HepG2 (cell line): ENCODE measurements around the gene FNDC3B. TPM values are rescaled to one million over a fixed set of nuclear protein-coding genes. Genes with fewer than 3 reads are reported as not detected.

Source experiments
- BRCA1 ChIP-seq: sonication (generic); formaldehyde crosslinking; IDR thresholded peaks from 2 replicates; pipeline ENCODE4 v1.4.0; 2020; ENCODE audit warnings: missing genetic modification reagents
- CHD4 ChIP-seq: fragments of 200-600 bp; sonication (generic); IDR thresholded peaks from 2 replicates; pipeline ENCODE4 v1.7.0; 2017; ENCODE audit warnings: mild to moderate bottlenecking, low read length, borderline replicate concordance
- GATAD2A ChIP-seq: IDR thresholded peaks from 2 replicates; pipeline ENCODE4 v1.6.1; 2016
- HDAC1 ChIP-seq: sonication (generic); formaldehyde crosslinking; IDR thresholded peaks from 2 replicates; pipeline ENCODE4 v1.5.1; 2020; ENCODE audit warnings: mild to moderate bottlenecking, missing genetic modification reagents
- HNRNPK ChIP-seq: fragments of 200-400 bp; formaldehyde crosslinking; IDR thresholded peaks from 2 replicates; pipeline ENCODE4 v1.6.1; 2018; ENCODE audit warnings: low read length, low read depth, moderate library complexity, mild to moderate bottlenecking; ENCODE audit not compliant: poor library complexity, severe bottlenecking
- NFIC ChIP-seq: IDR thresholded peaks from 2 replicates; pipeline ENCODE4 v1.6.1; 2012; ENCODE audit warnings: mild to moderate bottlenecking, low read length, inconsistent platforms
- ONECUT2 ChIP-seq: sonication (generic); formaldehyde crosslinking; IDR thresholded peaks from 2 replicates; pipeline ENCODE4 v1.4.0; 2020; ENCODE audit warnings: missing genetic modification reagents
- REPIN1 ChIP-seq: sonication (generic); formaldehyde crosslinking; IDR thresholded peaks from 2 replicates; pipeline ENCODE4 v1.8.0; 2022; ENCODE audit warnings: missing genetic modification reagents, low read depth, mild to moderate bottlenecking, borderline replicate concordance
- RXRB ChIP-seq: IDR thresholded peaks from 2 replicates; pipeline ENCODE4 v1.6.1; 2016; ENCODE audit warnings: borderline replicate concordance, missing genetic modification reagents, missing compliant biosample characterization
- SATB2 ChIP-seq: sonication (generic); formaldehyde crosslinking; IDR thresholded peaks from 2 replicates; pipeline ENCODE4 v1.5.0; 2020; ENCODE audit warnings: missing genetic modification reagents
- SMAD9 ChIP-seq: sonication (generic); formaldehyde crosslinking; IDR thresholded peaks from 2 replicates; pipeline ENCODE4 v1.5.1; 2020; ENCODE audit warnings: mild to moderate bottlenecking, missing genetic modification reagents
- SNRNP70 ChIP-seq: fragments of 200-400 bp; formaldehyde crosslinking; IDR thresholded peaks from 2 replicates; pipeline ENCODE4 v1.6.1; 2017; ENCODE audit warnings: mild to moderate bottlenecking, low read depth, low read length, moderate library complexity
- SUZ12 ChIP-seq: fragments of 150-350 bp; IDR thresholded peaks from 2 replicates; pipeline ENCODE4 v1.6.1; 2014; ENCODE audit warnings: low read depth, low read length
- YY1 ChIP-seq: IDR thresholded peaks from 2 replicates; pipeline ENCODE4 v1.6.1; 2011; ENCODE audit warnings: low read length, low read depth, moderate library complexity, mild to moderate bottlenecking; ENCODE audit not compliant: insufficient read depth, insufficient replicate concordance
- ZNF274 ChIP-seq: sonication (generic); formaldehyde crosslinking; IDR thresholded peaks from 2 replicates; pipeline ENCODE4 v1.5.1; 2020; ENCODE audit warnings: mild to moderate bottlenecking, missing genetic modification reagents
- ZNF629 ChIP-seq: sonication (generic); formaldehyde crosslinking; conservative IDR thresholded peaks from 2 replicates; pipeline ENCODE4 v1.5.0; 2020; ENCODE audit warnings: missing genetic modification reagents
- ZNF652 ChIP-seq: IDR thresholded peaks from 2 replicates; pipeline ENCODE4 v1.6.1; 2016; ENCODE audit warnings: low read depth, borderline replicate concordance
- ZNF749 ChIP-seq: sonication (generic); formaldehyde crosslinking; IDR thresholded peaks from 2 replicates; pipeline ENCODE4 v1.8.0; 2022; ENCODE audit warnings: mild to moderate bottlenecking, missing genetic modification reagents, moderate library complexity, borderline replicate concordance
- ZNF788 ChIP-seq: sonication (generic); formaldehyde crosslinking; IDR thresholded peaks from 2 replicates; pipeline ENCODE4 v1.5.0; 2020; ENCODE audit warnings: mild to moderate bottlenecking, missing genetic modification reagents, borderline replicate concordance
- ZZZ3 ChIP-seq: sonication (generic); formaldehyde crosslinking; IDR thresholded peaks from 2 replicates; pipeline ENCODE4 v1.4.0; 2020; ENCODE audit warnings: missing genetic modification reagents, mild to moderate bottlenecking, borderline replicate concordance
- polyA plus RNA-seq, 8 experiments: library from polyadenylated mRNA; depleted of rRNA in 3 of 8; stranded (reverse) in 7 of 8; unstranded in 1 of 8; fragments of >200 nt; fragmentation: Illumina TruSeq in 4 of 8; extraction: Trizol in 4 of 8; gene quantifications; 2 replicates each; pipeline versions ENCODE4 v1.2.1 to v1.2.3, GENCODE V29; 2011 to 2016; ENCODE audit warnings: low read depth in 4 of 8, missing spikeins in 1 of 8, mixed read lengths in 1 of 8; ENCODE audit not compliant: insufficient read depth in 1 of 8
- total RNA-seq, 5 experiments: library from RNA; depleted of rRNA; stranded (reverse); fragments of >200 nt; fragmentation: Illumina TruSeq; extraction: Trizol; gene quantifications; 2 replicates each; pipeline ENCODE4 v1.2.3, GENCODE V29; 2016; ENCODE audit warnings: low read depth in 1 of 5
- TF ChIP-seq, protein P1 (sequence below): sonication (generic); formaldehyde crosslinking; IDR thresholded peaks from 2 replicates; pipeline ENCODE4 v1.5.0; 2020; ENCODE audit warnings: mild to moderate bottlenecking, missing genetic modification reagents, borderline replicate concordance
- TF ChIP-seq, protein P2 (sequence below): sonication (generic); formaldehyde crosslinking; IDR thresholded peaks from 2 replicates; pipeline ENCODE4 v1.8.0; 2022; ENCODE audit warnings: mild to moderate bottlenecking, missing genetic modification reagents, moderate library complexity

Gene FNDC3B
- total and polyA plus RNA-seq, 2 of the 13 experiments (the other 11 are each of a cell fraction or from before 2014, with no cell fraction given): 74.8 to 103 TPM

DNA sequence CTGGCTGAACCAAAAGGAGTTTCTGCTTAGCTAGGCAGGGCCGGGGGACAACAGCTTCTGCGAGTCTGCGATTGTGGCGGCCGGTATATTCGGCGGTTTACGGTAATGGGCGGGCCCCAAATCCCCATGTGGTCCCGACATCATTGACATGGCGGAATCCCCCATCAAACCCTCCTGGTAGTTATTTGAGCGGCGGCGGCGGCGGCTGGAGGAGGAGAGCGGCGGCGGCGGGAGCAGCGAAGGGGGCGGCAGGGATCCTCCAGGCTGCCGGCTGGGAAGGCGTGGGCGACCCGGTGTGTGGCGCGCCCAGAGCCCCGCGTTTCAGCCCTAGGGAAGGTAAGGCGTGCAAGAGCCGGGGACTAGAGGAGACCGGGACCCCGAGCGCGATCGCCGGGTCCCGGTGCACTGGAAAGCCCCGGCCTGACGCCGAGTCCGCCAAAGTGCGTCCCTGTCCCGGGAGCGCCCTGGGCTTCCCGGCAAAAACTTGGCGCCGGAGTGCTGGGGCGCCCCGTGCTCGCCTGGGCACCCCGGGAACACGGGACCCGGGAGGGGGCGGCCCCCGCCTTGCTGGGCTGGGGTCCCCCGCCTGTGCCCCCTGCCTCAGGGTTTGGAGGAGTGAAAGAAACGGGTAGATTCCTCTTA lies at the start of gene FNDC3B (continued):
- TF ChIP-seq, protein P1, sequence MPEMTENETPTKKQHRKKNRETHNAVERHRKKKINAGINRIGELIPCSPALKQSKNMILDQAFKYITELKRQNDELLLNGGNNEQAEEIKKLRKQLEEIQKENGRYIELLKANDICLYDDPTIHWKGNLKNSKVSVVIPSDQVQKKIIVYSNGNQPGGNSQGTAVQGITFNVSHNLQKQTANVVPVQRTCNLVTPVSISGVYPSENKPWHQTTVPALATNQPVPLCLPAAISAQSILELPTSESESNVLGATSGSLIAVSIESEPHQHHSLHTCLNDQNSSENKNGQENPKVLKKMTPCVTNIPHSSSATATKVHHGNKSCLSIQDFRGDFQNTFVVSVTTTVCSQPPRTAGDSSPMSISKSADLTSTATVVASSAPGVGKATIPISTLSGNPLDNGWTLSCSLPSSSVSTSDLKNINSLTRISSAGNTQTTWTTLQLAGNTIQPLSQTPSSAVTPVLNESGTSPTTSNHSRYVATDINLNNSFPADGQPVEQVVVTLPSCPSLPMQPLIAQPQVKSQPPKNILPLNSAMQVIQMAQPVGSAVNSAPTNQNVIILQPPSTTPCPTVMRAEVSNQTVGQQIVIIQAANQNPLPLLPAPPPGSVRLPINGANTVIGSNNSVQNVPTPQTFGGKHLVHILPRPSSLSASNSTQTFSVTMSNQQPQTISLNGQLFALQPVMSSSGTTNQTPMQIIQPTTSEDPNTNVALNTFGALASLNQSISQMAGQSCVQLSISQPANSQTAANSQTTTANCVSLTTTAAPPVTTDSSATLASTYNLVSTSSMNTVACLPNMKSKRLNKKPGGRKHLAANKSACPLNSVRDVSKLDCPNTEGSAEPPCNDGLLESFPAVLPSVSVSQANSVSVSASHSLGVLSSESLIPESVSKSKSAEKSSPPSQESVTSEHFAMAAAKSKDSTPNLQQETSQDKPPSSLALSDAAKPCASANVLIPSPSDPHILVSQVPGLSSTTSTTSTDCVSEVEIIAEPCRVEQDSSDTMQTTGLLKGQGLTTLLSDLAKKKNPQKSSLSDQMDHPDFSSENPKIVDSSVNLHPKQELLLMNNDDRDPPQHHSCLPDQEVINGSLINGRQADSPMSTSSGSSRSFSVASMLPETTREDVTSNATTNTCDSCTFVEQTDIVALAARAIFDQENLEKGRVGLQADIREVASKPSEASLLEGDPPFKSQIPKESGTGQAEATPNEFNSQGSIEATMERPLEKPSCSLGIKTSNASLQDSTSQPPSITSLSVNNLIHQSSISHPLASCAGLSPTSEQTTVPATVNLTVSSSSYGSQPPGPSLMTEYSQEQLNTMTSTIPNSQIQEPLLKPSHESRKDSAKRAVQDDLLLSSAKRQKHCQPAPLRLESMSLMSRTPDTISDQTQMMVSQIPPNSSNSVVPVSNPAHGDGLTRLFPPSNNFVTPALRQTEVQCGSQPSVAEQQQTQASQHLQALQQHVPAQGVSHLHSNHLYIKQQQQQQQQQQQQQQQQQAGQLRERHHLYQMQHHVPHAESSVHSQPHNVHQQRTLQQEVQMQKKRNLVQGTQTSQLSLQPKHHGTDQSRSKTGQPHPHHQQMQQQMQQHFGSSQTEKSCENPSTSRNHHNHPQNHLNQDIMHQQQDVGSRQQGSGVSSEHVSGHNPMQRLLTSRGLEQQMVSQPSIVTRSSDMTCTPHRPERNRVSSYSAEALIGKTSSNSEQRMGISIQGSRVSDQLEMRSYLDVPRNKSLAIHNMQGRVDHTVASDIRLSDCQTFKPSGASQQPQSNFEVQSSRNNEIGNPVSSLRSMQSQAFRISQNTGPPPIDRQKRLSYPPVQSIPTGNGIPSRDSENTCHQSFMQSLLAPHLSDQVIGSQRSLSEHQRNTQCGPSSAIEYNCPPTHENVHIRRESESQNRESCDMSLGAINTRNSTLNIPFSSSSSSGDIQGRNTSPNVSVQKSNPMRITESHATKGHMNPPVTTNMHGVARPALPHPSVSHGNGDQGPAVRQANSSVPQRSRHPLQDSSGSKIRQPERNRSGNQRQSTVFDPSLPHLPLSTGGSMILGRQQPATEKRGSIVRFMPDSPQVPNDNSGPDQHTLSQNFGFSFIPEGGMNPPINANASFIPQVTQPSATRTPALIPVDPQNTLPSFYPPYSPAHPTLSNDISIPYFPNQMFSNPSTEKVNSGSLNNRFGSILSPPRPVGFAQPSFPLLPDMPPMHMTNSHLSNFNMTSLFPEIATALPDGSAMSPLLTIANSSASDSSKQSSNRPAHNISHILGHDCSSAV (CRISPR knock-in tag): no peak; the same call in 1 of the 2 replicates
- peak; percentile 65 for TF ChIP-seq GATAD2A (CRISPR knock-in tag)
- no peak for TF ChIP-seq SUZ12
- TF ChIP-seq SMAD9: no peak
- TF ChIP-seq ZNF749 (CRISPR knock-in tag): no peak
- peak; percentile 71 for TF ChIP-seq HDAC1 (CRISPR knock-in tag)
- TF ChIP-seq SATB2: no peak
- TF ChIP-seq ZZZ3 (CRISPR knock-in tag): no peak
- no peak for TF ChIP-seq NFIC
- TF ChIP-seq SNRNP70: no peak
- 0 out of 2 replicates have a peak, but pooled peaks have one; percentile 16 for TF ChIP-seq ZNF629
- peak; percentile 70; the same call in 1 of the 2 replicates for TF ChIP-seq ZNF788
- no peak for TF ChIP-seq BRCA1 (CRISPR knock-in tag)
- peak; percentile 49; the same call in 1 of the 2 replicates for TF ChIP-seq ZNF652 (CRISPR knock-in tag)
- no peak for TF ChIP-seq CHD4
- TF ChIP-seq RXRB: peak; percentile 53; the same call in 1 of the 2 replicates
- 0 out of 2 replicates have a peak, but pooled peaks have one; percentile 12 for TF ChIP-seq ONECUT2
- TF ChIP-seq, protein P2, sequence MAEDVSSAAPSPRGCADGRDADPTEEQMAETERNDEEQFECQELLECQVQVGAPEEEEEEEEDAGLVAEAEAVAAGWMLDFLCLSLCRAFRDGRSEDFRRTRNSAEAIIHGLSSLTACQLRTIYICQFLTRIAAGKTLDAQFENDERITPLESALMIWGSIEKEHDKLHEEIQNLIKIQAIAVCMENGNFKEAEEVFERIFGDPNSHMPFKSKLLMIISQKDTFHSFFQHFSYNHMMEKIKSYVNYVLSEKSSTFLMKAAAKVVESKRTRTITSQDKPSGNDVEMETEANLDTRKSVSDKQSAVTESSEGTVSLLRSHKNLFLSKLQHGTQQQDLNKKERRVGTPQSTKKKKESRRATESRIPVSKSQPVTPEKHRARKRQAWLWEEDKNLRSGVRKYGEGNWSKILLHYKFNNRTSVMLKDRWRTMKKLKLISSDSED: no peak
- peak; percentile 77; the same call in 1 of the 2 replicates for TF ChIP-seq ZNF274
- peak; percentile 94 for TF ChIP-seq YY1
- no peak; the same call in 1 of the 2 replicates for TF ChIP-seq REPIN1 (CRISPR knock-in tag)
- no peak for TF ChIP-seq HNRNPK
